H1 (cell line): ENCODE results near the gene ATP23. TPM values are rescaled to one million over a fixed set of nuclear protein-coding genes. Genes with fewer than 3 reads are reported as not detected.

ENCODE experiments used
- CTCF ChIA-PET: fragments of 300-600 bp; sonication (Branson Sonifier 250); formaldehyde crosslinking; loops from one replicate; lab custom pipeline; 2021; ENCODE audit not compliant: partially characterized antibody; lab: Charles Lee
- POLR2A ChIA-PET: fragments of 300-600 bp; sonication (Branson Sonifier 250); formaldehyde crosslinking; loops from one replicate; lab custom pipeline; 2021; ENCODE audit warnings: inconsistent platforms; ENCODE audit not compliant: partially characterized antibody; lab: Charles Lee
- DNase-seq, 2 experiments: peaks; one replicate each; pipeline versions ENCODE4 v3.0.0 to v3.0.0-alpha.2; 2010 to 2022; ENCODE audit warnings: low spot score in 2 of 2, low read depth in 1 of 2, mixed read lengths in 1 of 2
- FAIRE-seq: peaks from 2 replicates; lab custom pipeline; 2011; peaks lifted over from hg19 to GRCh38; lab: Jason Lieb, UNC
- H2AFZ ChIP-seq: 2 replicates; pipeline ENCODE4 v1.8.1; 2012; ENCODE audit warnings: low read length, inconsistent platforms
- H2AK5ac ChIP-seq: 2 replicates; pipeline ENCODE4 v1.6.1; 2013; ENCODE audit warnings: low read depth, low read length
- H2BK120ac ChIP-seq: replicated peaks from 2 replicates; pipeline ENCODE3; 2013; ENCODE audit warnings: low read depth, low read length, inconsistent platforms
- H2BK12ac ChIP-seq: 2 replicates; pipeline ENCODE4 v1.6.1; 2013; ENCODE audit warnings: low read depth, low read length
- H2BK15ac ChIP-seq: 2 replicates; pipeline ENCODE4 v1.6.1; 2013; ENCODE audit warnings: low read length
- H2BK20ac ChIP-seq: 2 replicates; pipeline ENCODE4 v1.6.1; 2013; ENCODE audit warnings: low read length
- H2BK5ac ChIP-seq: 2 replicates; pipeline ENCODE4 v1.6.1; 2013; ENCODE audit warnings: low read depth, low read length
- H3K14ac ChIP-seq: 2 replicates; pipeline ENCODE4 v1.6.1; 2013; ENCODE audit warnings: inconsistent platforms; ENCODE audit not compliant: insufficient read length
- H3K18ac ChIP-seq: 2 replicates; pipeline ENCODE4 v1.6.1; 2013; ENCODE audit warnings: low read length; ENCODE audit errors: extremely low read depth
- H3K23ac ChIP-seq: 2 replicates; pipeline ENCODE4 v1.6.1; 2013; ENCODE audit warnings: inconsistent platforms; ENCODE audit not compliant: insufficient read length
- H3K23me2 ChIP-seq: 2 replicates; pipeline ENCODE4 v1.6.1; 2013; ENCODE audit warnings: low read depth, low read length
- H3K27ac ChIP-seq: 2 replicates; pipeline ENCODE4 v1.6.1; 2011; ENCODE audit warnings: low read depth, low read length, inconsistent platforms
- H3K27me3 ChIP-seq, 4 experiments: replicated peaks in 1 of 4; 1 replicate in 1 of 4; 2 replicates in 3 of 4; pipeline versions ENCODE4 v1.6.1 to v1.8.1; 2011 to 2013; ENCODE audit warnings: low read length in 3 of 4, mild to moderate bottlenecking in 3 of 4, inconsistent platforms in 2 of 4, mixed read lengths in 2 of 4, moderate library complexity in 1 of 4; ENCODE audit not compliant: control insufficient read depth in 3 of 4, insufficient read depth in 3 of 4; ENCODE audit errors: extremely low read depth in 1 of 4
- H3K36me3 ChIP-seq, 4 experiments: 2 replicates each; pipeline versions ENCODE4 v1.6.1 to v1.8.1; 2011 to 2013; ENCODE audit warnings: mild to moderate bottlenecking in 4 of 4, low read length in 3 of 4, moderate library complexity in 2 of 4, control low read depth in 1 of 4, inconsistent platforms in 1 of 4; ENCODE audit not compliant: insufficient read depth in 4 of 4, control insufficient read depth in 2 of 4
- H3K4ac ChIP-seq: replicated peaks from 2 replicates; pipeline ENCODE3; 2013; ENCODE audit warnings: low read length, low read depth, mixed read lengths, inconsistent platforms; ENCODE audit not compliant: insufficient read length
- H3K4me1 ChIP-seq, 4 experiments: replicated peaks in 1 of 4; 1 replicate in 1 of 4; 2 replicates in 3 of 4; pipeline versions ENCODE4 v1.6.1 to v1.8.1; 2011 to 2013; ENCODE audit warnings: low read length in 3 of 4, inconsistent platforms in 2 of 4, mixed read lengths in 1 of 4; ENCODE audit not compliant: insufficient read depth in 4 of 4, control insufficient read depth in 3 of 4
- H3K4me2 ChIP-seq, 2 experiments: 2 replicates each; pipeline versions ENCODE4 v1.6.1 to v1.8.1; 2011 to 2013; ENCODE audit warnings: low read depth in 2 of 2, low read length in 2 of 2, control low read depth in 1 of 2, inconsistent platforms in 1 of 2, mild to moderate bottlenecking in 1 of 2; ENCODE audit not compliant: insufficient read depth in 1 of 2
- H3K4me3 ChIP-seq, 4 experiments: fragments of 200-600, 300-600 bp in 1 of 4; sonication (generic), shearing (Covaris generic), sonication (Bioruptor Twin) in 1 of 4; 2 replicates each; pipeline versions ENCODE4 v1.5.1 to v1.8.1; 2011 to 2016; ENCODE audit warnings: low read length in 4 of 4, low read depth in 3 of 4, control low read depth in 2 of 4, inconsistent platforms in 2 of 4, mild to moderate bottlenecking in 2 of 4, mixed read lengths in 1 of 4, moderate library complexity in 1 of 4; ENCODE audit not compliant: insufficient read depth in 2 of 4; ENCODE audit errors: extremely low read depth in 1 of 4
- H3K56ac ChIP-seq: replicated peaks from 2 replicates; pipeline ENCODE3; 2013; ENCODE audit warnings: low read depth, mild to moderate bottlenecking, mixed read lengths, low read length, inconsistent platforms; ENCODE audit not compliant: insufficient read length
- H3K79me1 ChIP-seq: 2 replicates; pipeline ENCODE4 v1.6.1; 2013; ENCODE audit warnings: low read depth, low read length, control low read depth
- H3K79me2 ChIP-seq, 2 experiments: 2 replicates each; pipeline versions ENCODE4 v1.6.1 to v1.8.1; 2012 to 2013; ENCODE audit warnings: low read length in 2 of 2, mild to moderate bottlenecking in 2 of 2, inconsistent platforms in 1 of 2; ENCODE audit not compliant: insufficient read depth in 2 of 2, control insufficient read depth in 1 of 2
- H3K9ac ChIP-seq, 4 experiments: replicated peaks in 1 of 4; 1 replicate in 1 of 4; 2 replicates in 3 of 4; pipeline versions ENCODE4 v1.6.1 to v1.8.1; 2011 to 2013; ENCODE audit warnings: low read depth in 3 of 4, low read length in 3 of 4, control low read depth in 2 of 4, mild to moderate bottlenecking in 2 of 4, moderate library complexity in 2 of 4, inconsistent platforms in 1 of 4; ENCODE audit errors: extremely low read depth in 1 of 4
- H3K9me3 ChIP-seq, 2 experiments: 2 replicates each; pipeline versions ENCODE4 v1.6.1 to v1.8.1; 2012 to 2013; ENCODE audit warnings: mild to moderate bottlenecking in 2 of 2, moderate library complexity in 2 of 2, control low read depth in 1 of 2, inconsistent platforms in 1 of 2, low read depth in 1 of 2, low read length in 1 of 2, mixed read lengths in 1 of 2; ENCODE audit not compliant: insufficient read depth in 2 of 2
- H4K20me1 ChIP-seq, 2 experiments: replicated peaks in 1 of 2; 2 replicates each; pipeline versions ENCODE3 to v1.8.1; 2011 to 2013; ENCODE audit warnings: inconsistent platforms in 2 of 2, low read length in 2 of 2, mild to moderate bottlenecking in 1 of 2; ENCODE audit not compliant: insufficient read depth in 2 of 2, control insufficient read depth in 1 of 2
- H4K5ac ChIP-seq: 2 replicates; pipeline ENCODE4 v1.6.1; 2013; ENCODE audit warnings: low read length, low read depth, mixed read lengths, inconsistent platforms; ENCODE audit not compliant: insufficient read length
- H4K8ac ChIP-seq: 2 replicates; pipeline ENCODE4 v1.8.0; 2013; ENCODE audit warnings: mild to moderate bottlenecking, moderate library complexity, low read length, inconsistent platforms; ENCODE audit not compliant: insufficient read depth; ENCODE audit errors: extremely low read depth
- H4K91ac ChIP-seq: replicated peaks from 2 replicates; pipeline ENCODE3; 2013; ENCODE audit warnings: low read length, mixed read lengths, inconsistent platforms; ENCODE audit not compliant: insufficient read length
- BRCA1 ChIP-seq: IDR thresholded peaks from 2 replicates; pipeline ENCODE4 v1.6.1; 2012; ENCODE audit warnings: low read depth, low read length, improper control_type of control experiment
- FOSL1 ChIP-seq: IDR thresholded peaks from 2 replicates; pipeline ENCODE4 v1.6.1; 2011; ENCODE audit warnings: mild to moderate bottlenecking, low read depth, low read length, moderate library complexity; ENCODE audit not compliant: insufficient read depth
- NRF1 ChIP-seq: IDR thresholded peaks from 2 replicates; pipeline ENCODE4 v1.6.1; 2011; ENCODE audit warnings: mild to moderate bottlenecking, low read depth, low read length, improper control_type of control experiment
- SP1 ChIP-seq: IDR thresholded peaks from 2 replicates; pipeline ENCODE4 v1.6.1; 2011; ENCODE audit warnings: low read depth, low read length
- TCF12 ChIP-seq: IDR thresholded peaks from 2 replicates; pipeline ENCODE4 v1.6.1; 2011; ENCODE audit warnings: low read depth, mild to moderate bottlenecking, low read length
- WGBS, 2 experiments: shearing (Covaris generic) in 1 of 2; methylation state at CpG; one replicate each; pipeline versions ENCODE4 v1.1.6 to v1.1.7; 2013 to 2015; ENCODE audit warnings: low lambda C conversion rate in 2 of 2, mixed read lengths in 2 of 2, inconsistent platforms in 1 of 2, low coverage in 1 of 2, missing lambda C conversion rate in 1 of 2; ENCODE audit not compliant: insufficient replicate concordance in 2 of 2, insufficient coverage in 1 of 2, insufficient read length in 1 of 2; ENCODE audit errors: extremely low coverage in 1 of 2, missing lambda C conversion rate in 1 of 2; 5-methylcytosine and 5-hydroxymethylcytosine counted together
- polyA plus RNA-seq, 7 experiments: library from polyadenylated mRNA; depleted of rRNA in 3 of 7; stranded (reverse) in 5 of 7; unstranded in 2 of 7; fragments of >200 nt in 5 of 7; fragments of 200-250 nt in 2 of 7; gene quantifications; 1 replicate in 5 of 7; 2 replicates in 1 of 7; 4 replicates in 1 of 7; pipeline versions ENCODE4 v1.2.1 to v1.2.3, GENCODE V29; 2011 to 2013; ENCODE audit warnings: missing spikeins in 2 of 7, mixed read lengths in 2 of 7
- total RNA-seq: library from RNA; stranded (reverse); fragmentation: NEBNext Ultra II Directional; extraction: Animal tissue kit (Norgen Biotek cat#: 25700); gene quantifications from 2 replicates; pipeline ENCODE4 v1.2.1, GENCODE V29; 2021

The ATP23 gene
- total and polyA plus RNA-seq, 2 of the 8 experiments (the other 6 are each of a cell fraction or from before 2014, with no cell fraction given) = 10.2 to 13.5 TPM

DNA sequence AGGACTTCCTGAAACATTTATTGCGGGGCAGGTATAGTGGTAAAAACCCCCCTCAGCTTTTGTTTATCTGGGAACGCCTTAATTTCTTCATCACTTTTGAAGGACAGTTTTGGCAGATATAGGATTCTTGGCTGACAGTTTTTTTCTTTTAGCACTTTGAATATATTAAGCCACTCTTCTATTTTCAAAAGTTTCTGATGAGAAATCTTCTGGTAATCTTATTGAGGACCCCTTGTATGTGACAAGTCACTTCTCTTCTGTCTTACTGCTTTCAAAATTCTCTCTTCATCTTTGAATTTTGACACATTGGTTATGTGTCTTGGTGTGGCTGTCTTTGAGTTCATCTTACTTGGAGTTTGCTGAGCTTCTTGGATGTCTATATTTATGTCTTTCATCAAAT, 59.1 kb downstream of the ATP23 start:
- Histone ChIP-seq H4K5ac (no peak overlapping the region), H3K4me1 (no peaks in the 10 kb centered on the region), H2BK15ac (no peak overlapping the region), H3K27ac (no peak overlapping the region), H2AK5ac (no peak overlapping the region), H3K14ac (no peak overlapping the region), H3K18ac (no peak overlapping the region), H3K79me1 (no peaks in the 10 kb centered on the region), H2BK20ac (no peak overlapping the region), H3K4me3 (no peak overlapping the region), H3K23me2 (no peaks in the 10 kb centered on the region), H3K36me3 (no peaks in the 10 kb centered on the region; a peak in 1 of 8 replicates), H2BK5ac (no peak overlapping the region), H4K8ac (no peak overlapping the region), H4K20me1 (no peaks in the 10 kb centered on the region), H3K79me2 (no peaks in the 10 kb centered on the region), H3K27me3 (no peaks in the 10 kb centered on the region), H3K4ac (no peak overlapping the region), H3K9me3 (peaks cover 29 to 30% of the 10 kb centered on the region in 2 experiments), H3K9ac (no peak overlapping the region), H3K56ac (no peak overlapping the region), H4K91ac (no peak overlapping the region), H2AFZ (no peak overlapping the region), H3K4me2 (no peak overlapping the region), H2BK12ac (no peak overlapping the region), H2BK120ac (no peak overlapping the region), H3K23ac (no peak overlapping the region)
- ChIA-PET POLR2A (no interaction called here), CTCF (interaction anchor here (1.5 kb wide), 1 partner anchor 12 kb away, joined by 3 read pairs; no protein-coding TSS in a partner anchor)
- DNase-seq = no peak
- TF ChIP-seq NRF1 = no peak
- no peak for TF ChIP-seq FOSL1
- no peak for TF ChIP-seq TCF12
- TF ChIP-seq SP1 = no peak
- no peak for TF ChIP-seq BRCA1
- no peak for FAIRE-seq
- 91% methylated on average over 2 of the region's 2 CpGs; no CpG with 5 or more reads in 1 of the 2 experiments for WGBS, 2 experiments
